HL-60/S4 (cell line): ENCODE results near the gene TMEM120B.

Source experiments
- in situ Hi-C: fragments of 300-500 bp; cut with MboI; formaldehyde crosslinking; loops from 2 replicates; pipeline ENCODE4 v1.14.3; 2022; ENCODE audit warnings: low sequenced_read_pairs

The TMEM120B gene

GRCh38 chr12:121828826-121829225, 116.3 kb downstream of the TMEM120B start:
- in situ Hi-C loops, result no loop called here

- in situ Hi-C loops, result no loop called here
Measured at GRCh38 chr12:121829250-121829918, 116.8 kb downstream of the TMEM120B start.

GRCh38 chr12:121830134-121830533, 117.6 kb downstream of the TMEM120B start:
- in situ Hi-C loops, result no loop called here

- in situ Hi-C loops, result no loop called here
Measured at GRCh38 chr12:121830588-121831265, 118.2 kb downstream of the TMEM120B start.
